HG03025 (cell line): ENCODE data around the gene GABPA.
"Not testable (repeated sequence)": the region's sequence is repeated elsewhere in the genome, so short reads cannot be mapped to it uniquely, and the experiment has no call there.

Experiments
- ATAC-seq: cut with Tn5 transposase; IDR thresholded peaks from one replicate; pipeline ENCODE4 v1.9.1; 2021; ENCODE audit warnings: mild to moderate bottlenecking, moderate library complexity; ENCODE audit not compliant: unreplicated experiment, low FRiP score

GABPA gene

DNA sequence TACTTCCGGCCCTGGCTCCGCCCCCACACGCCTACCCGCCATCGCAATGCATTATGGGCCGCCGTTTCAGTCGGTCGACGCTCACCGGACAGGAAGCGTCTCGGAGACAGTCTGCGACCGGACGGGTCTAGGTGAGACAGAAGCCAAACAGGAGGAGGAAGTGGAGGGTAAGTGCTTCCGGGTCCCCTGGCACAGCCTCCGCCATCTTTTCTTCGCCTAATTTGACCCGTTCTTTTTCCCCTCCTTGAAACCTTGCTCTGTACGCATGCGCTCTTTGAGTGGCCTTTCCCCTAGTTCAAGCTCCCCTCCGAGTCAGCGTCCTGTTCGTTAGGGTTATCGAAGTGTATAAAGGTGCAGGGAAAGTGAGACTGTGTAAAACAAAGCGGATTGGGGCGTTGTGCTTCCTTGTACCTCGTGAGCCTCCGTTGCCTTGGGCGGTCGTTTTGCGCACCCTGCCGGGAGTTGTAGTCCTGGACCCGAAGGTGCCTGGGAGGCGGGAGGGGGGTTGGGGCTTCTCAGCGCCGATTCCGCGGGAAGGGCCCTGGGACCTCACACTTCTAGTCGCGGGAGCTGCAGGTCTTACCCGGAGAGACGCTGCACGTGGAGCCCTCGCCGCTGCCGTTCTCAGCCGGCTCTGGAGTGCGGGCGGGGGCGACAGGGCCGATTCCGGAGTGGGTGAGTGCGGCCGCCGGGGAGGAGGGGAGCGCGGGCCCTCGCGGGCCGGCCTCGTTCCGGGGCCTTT is at the start of gene GABPA, which contains the start of gene ATP5PF:
TSS of gene GABPA (plus strand) at position 69 of the 742 bp plus-strand sequence. CDS start 6,627 bp downstream, outside the sequence.
TSS of gene ATP5PF (minus strand) at position 1 of the 742 bp plus-strand sequence. CDS start 5,110 bp downstream, outside the sequence.
- peak; percentile 90 for ATAC-seq

DNA sequence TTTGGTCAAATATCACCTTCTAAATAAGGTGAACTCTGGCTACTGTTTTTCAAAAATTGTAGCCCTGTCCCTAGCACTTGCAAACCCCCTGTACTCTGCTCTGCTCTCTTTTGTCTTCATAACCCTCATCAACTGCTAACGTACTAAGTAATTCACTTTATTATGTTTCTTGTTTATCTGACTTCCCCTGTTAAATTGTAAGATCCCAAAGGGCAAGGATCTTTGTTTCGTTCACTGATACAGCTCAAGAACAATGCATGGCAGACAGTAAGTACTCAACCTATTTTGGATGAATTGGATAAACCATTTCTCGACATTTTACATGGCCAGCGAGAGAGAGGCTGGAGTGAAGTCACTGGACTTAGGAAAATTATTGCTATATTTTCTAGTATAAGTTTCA is 47.0 kb upstream of the GABPA start:
- no peak for ATAC-seq

DNA sequence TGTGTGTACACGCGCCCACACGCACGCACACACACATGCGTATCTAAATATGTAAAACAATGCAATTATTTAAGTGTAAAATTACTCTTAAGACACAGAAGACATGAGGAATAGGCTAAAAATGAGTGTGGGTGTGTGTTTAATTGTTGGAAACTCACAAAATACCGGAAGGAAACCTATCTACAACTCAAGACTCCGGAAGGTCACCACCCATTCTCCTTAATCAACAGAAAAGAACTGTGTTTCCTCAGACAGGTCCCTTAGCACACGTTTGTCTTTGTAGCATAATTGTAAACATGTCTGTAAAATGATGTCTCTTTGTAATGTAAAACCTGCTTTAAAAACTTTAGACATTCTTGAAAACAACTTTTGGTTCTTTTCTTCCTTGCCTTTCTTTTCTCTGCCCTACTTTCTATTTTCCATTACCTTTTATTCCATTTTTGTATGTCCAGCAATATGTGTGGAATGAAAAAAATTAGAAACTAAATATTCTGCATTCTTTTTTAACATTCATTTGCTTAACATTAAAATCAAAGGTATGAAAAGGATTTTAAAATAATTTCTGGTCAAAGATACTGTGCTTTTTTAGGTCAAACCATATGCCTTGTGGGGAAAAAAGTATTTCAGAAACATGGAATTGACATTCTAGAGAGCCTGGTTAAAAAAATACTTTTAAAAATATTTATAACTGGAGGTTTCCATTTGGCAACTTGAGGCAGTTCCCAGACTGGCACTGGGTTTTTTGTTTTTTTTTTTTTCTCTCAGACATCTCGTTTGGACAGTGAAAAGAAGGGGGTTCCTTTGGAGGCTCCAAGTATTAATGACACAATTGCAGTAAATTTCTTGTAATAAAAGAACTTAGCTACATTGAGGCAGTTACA is 46.3 kb upstream of the GABPA start:
- no peak for ATAC-seq

DNA sequence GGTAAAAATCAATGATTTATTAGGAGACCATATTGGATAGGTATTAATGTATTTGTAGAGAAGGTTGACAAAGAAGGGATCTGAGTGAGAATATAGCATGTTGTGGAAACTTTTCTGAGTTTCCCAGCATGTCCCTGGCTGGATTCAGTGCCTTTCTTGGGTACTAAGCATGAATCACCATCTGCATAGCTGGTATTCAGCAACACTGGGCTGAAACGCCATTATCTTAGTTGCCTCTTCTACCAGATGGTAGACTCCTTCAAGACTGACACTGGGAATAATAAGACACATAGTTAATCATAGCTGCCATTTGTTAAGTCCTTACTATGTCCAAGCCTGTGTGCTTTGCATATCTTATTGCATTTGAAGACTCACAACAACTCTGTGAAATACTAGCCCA is 45.5 kb upstream of the GABPA start:
- ATAC-seq: no peak

DNA sequence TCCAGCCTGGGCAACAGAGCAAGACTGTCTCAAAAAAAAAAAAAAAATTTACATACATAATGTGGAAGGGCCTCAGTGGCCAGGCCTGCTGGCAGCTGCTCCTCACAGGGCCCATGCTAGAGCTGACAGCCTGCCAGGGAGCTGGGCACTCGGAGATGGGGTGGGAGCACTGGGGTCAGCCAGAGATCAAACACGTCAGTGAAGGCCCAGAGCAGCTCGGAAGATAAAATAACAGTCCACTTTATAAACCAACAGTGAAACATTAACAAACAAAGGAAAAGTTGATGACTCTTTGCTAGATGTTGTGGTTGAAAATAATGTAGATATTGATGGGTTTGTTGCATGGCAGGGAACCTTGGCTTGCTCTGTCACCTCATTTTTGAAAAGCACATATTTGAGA is 42.8 kb upstream of the GABPA start:
- ATAC-seq: no peak

DNA sequence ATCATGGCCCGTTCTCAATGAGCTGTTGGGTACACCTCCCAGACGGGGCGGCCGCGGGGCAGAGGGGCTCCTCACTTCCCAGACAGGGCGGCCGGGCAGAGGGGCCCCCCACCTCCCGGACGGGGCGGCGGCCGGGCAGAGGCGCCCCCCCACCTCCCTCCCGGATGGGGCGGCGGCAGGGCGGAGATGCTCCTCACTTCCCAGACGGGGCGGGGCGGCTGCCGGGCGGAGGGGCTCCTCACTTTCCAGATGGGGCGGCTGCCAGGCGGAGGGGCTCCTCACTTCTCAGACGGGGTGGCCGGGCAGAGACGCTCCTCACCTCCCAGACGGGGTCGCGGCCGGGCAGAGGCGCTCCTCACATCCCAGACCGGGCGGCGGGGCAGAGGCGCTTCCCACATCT is 39.3 kb upstream of the GABPA start:
- ATAC-seq: not testable (repeated sequence)

DNA sequence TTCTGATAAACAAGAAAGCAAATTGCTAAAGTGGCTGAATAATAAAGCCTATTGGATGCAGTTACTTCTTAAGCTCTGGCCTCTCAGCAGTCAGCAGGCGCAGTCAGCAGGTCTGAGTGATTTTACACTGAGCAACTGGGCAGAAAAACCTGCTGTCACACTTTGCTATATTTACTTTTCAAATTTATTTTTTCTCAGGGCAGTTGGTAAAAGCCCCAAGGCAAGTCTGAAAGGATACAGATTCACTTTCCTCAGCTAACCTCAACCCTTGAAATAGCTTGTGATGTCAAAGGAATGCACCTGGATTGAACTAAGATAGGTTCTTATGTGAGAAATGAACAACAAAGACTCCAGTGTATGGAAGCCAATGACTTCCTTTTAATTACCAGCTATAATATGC is 34.0 kb upstream of the GABPA start:
- no peak for ATAC-seq

DNA sequence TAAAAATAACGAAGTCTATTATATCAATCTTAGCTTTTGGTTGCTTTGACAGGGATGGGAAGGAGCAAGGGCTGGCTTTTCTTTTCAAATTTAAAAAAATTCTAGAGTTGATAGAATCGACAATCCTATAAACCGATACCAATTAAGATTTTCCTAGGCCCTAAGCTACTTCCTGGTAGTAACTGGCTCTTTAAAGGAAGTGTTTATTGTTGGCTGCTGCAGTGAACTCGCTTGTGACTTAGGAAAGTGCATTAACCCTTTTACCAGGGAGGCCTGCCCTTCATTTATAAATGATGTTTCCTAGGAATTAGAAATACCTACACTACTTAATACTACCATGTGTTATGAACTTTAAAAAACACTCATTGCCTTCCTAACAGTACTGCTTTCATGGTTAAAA is 33.2 kb upstream of the GABPA start:
- ATAC-seq: no peak

DNA sequence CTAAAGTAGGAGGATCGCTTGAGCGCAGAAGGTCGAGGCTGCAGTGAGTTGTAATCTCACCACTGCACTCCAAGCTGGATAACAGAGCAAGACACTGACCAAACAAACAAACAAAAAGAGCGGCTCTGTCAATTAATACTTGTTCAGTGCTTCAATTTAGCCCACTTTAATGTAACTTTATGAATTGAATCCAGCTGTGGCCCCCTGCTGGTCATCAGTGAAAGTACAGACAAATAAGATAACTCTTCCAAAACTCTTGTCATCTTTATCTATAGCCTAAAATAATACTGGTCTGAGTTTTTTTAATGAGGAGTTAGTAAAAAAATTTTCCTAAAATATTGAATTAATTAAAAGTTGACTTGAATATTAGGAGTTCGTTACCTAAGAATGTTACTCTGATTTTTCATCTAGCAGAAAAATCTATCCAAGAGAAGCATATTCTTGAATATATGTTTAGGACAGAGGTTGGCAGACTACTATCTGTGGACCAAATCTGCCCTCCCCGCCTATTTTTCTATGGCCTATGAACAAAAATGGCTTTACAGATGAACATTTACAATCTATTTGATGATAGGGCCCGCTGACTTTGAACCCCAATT is 26.2 kb upstream of the GABPA start:
- ATAC-seq: no peak

DNA sequence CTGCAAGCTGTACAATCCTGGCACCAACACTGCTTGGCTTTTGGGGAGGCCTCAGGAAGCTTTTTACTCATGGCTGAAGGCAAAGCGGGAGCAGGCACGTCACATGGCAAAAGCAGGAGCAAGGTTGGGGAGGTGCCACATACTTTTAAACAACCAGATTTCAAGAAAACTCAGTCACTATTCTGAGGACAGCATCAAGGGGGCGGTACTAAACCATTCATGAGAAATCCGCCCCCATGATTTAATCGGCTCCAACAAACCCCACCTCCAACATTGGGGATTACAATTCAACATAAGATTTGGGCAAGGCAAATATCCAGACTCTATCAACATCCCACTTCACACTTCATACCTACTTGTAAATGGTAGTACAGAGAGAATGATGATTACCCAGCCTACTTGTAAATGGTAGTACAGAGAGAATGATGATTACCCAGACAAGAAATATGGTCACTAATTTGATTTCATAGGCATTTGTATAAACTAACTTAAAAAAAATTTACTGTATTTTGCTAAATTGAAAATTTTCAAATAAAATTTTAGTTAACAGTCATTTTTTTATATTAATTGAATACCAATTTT is 25.0 kb upstream of the GABPA start:
- no peak for ATAC-seq

DNA sequence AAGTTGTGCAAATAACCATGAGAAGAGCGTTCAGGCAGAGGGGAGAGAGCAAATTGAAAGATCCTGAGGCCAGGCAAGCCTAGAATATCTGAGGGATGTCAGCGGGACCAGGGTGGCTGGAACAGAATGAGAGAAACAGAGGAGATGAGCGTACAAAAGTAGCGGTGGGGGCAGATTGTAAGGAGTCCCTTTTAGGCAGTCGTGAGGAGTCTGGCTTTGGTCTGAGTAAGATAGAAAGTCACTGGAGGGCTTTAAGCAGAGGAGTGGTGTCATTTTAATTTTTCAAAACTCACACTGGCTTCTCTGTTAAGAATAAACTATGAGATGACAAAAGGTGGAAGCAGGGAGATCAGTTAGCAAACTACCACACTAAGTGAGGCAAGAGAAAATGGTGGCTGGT is 24.2 kb upstream of the GABPA start:
- no peak for ATAC-seq

DNA sequence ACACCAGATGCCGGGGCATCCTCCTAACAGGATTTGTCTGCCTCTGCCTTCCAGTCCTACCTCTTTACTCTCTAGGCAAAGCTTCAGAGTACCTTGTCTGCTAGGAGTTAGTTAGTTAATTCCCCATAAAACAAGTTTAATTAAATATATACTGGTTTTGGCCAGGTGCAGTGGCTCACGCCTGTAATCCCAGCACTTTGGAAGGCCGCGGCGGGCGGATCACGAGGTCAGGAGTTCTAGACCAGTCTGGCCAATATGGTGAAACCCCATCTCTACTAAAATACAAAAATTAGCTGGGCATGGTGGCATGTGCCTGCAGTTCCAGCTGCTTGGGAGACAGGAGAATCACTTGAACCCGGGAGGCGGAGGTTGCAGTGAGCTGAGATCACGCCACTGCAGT is 20.7 kb upstream of the GABPA start:
- ATAC-seq: not testable (repeated sequence)

DNA sequence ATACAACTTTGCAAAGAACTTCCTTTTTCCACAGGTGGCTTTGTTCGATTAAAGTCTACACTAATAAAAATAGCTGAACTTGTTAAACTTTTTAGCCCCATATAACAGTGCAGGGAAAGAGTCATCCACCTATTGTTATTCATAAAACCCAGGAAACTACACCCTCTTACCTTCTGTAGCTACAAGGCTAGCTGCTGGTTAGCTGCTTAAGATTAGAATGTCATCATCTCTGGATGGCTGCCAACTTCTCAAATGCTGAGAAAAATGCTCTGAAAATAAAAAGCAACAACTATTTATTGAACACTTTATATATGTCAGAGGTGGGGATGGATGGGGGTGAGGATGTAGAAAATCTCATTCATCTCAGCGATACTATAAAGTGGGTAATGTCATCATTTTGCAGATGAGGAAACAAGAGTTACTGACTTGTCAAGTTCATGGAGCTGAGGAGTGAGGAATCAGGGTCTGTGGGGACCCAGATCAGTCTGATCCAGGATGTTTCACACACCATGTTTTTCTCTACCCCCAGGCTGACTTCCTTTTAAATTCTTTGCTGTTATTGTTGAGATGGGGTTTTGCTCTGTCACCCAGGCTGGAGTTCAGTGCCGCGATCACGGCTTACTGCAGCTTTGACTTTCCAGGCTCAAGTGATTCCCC is 17.2 kb upstream of the GABPA start:
- ATAC-seq: no peak

DNA sequence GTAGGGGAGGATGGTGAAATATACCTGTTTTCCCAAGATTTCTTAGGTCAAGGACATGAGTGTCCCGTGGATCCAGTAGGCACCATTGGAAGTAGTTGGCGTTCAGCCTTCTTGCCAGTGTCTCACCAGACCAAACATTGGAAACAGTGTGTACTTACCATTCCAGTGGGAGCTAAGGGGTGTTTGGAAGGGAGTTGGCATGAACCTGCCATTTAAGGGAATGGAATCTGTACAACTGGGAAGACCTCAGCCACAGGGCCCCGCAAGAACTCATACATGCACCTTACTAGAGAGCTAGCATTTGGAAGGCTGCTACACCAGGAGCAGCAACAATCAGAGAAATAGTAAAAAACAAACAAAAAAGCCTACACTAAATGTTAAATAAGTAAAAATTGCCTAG is 12.8 kb upstream of the GABPA start:
- no peak for ATAC-seq

DNA sequence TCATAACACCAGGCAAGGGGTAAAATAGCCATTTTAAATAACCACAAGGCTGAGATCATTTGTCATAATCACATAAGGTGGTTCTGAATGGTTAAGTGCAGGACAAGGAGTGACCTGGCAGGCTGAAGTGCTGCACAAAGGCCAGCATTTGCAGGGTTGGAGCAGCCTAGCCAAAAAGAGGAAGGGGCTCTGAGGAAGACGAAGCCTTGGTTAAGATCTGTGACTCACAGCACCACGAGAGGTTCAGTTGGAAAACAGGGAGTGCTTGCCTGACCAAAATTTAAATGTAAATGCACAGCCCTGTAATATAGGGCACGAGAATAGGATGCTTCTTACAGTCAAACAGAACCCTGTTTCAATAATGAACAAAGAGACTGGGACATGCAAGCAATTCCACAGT is 12.1 kb upstream of the GABPA start:
- ATAC-seq: no peak

DNA sequence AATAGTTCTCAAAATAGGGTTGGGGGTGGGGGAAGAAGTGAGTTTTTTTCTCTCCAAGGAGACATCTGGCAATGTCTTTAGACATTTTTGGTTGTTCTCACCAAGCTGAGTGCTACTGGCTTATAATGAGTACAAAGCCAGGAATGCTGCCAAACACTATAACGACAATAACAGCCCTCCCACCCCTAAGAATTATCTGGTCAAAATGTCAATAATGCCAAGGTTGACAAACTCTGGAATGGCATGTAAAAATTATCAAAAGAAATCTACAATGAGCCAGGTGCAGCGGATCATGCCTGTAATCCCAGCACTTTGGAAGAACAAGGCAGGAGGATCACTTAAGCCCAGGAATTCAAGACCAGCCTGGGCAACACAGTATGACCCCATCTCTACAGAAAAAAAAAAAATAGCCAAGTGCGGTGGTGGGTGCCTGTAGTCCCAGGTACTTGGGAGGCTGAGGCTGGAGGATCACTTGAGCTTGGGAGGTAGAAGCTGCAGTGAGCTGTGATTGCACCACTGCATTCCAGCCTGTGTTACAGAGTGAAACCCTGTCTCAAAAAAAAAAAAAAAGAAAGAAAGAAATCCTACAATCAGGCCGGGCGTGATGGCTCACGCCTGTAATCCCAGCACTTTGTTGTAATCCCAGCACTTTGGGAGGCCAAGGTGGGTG is 2.5 kb upstream of the GABPA start:
- no peak for ATAC-seq

DNA sequence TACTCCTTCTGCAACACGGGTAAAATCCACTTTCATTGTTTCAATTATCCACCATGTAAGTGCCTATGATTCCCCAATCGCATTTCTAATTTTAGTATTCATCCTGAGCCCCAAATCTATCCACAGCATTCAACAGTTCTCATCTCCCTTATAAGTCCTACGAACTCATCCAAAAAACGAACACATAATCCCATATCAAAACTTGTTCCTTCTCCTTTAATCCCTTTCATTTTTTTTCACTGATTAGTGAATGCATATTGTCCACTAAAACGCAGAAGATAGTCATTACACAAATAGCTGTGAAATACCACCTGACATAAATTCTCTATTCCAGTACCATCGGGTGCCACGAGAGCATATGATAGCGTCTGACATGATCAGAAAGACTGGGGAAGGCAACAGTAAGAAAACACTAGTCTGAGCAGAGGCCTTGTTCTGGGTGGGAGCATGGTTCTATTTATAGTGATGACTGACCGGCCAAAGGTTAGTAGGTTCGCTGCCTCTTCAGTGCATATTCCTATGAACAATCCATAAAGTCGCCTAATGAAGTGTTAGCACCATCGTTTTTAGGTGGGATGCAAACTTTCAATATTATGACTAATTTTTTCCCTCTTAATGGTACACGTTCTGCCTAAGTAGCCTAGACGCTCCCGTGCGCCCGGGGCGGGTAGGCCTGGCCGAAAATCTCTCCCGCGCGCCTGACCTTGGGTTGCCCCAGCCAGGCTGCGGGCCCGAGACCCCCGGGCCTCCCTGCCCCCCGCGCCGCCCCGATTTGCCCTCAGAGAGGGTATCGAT is 716 bp upstream of the GABPA start:
- peak; percentile 4 for ATAC-seq

DNA sequence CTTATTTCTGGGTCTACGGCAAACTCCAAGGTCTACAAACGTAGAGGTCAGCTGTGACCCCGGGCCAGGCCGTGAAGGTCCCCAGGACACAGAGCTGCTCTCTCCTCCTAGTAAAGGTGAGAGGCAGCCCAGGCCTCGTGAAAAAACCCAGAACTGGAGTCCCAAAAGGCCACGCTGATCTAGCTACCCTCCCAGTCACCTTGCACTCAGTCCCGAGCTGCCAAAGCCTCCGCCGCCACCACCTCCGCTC is 193 bp upstream of the GABPA start:
- no peak for ATAC-seq
